Panc1 (cell line): ENCODE results near the gene TMEM222. TPM values are rescaled to one million over a fixed set of nuclear protein-coding genes. Genes with fewer than 3 reads are reported as not detected.
A peak's percentile ranks its signal among the peaks of the same experiment; 100 is the strongest.

Experiments used
- ATAC-seq: fragments of 200-7000 bp; cut with Tn5 transposase; 2 replicates; pipeline ENCODE4 v1.9.1; 2020; ENCODE audit warnings: mild to moderate bottlenecking, moderate library complexity
- BruUV-seq: library from RNA; stranded (reverse); fragments of 400-500 nt; replicated peaks from 2 replicates; lab custom pipeline; 2021; lab: Mats Ljungman, UMichigan
- CTCF ChIA-PET: fragments of 300-600 bp; sonication (Branson Sonifier 250); formaldehyde crosslinking; loops from one replicate; lab custom pipeline; 2022; ENCODE audit warnings: antibody characterized with exemption; lab: Charles Lee
- POLR2A ChIA-PET: fragments of 300-600 bp; sonication (Branson Sonifier 250); formaldehyde crosslinking; loops from one replicate; lab custom pipeline; 2022; ENCODE audit warnings: antibody characterized with exemption; lab: Charles Lee
- DNase-seq: peaks from one replicate; pipeline ENCODE4 v3.0.0-alpha.2; 2010; ENCODE audit warnings: low read depth, low spot score
- H3K27ac ChIP-seq: 2 replicates; pipeline ENCODE4 v1.5.1; 2011; ENCODE audit warnings: mild to moderate bottlenecking, low read length, inconsistent platforms
- H3K27me3 ChIP-seq: fragments of 200-500 bp; sonication (Bioruptor generic); 2 replicates; pipeline ENCODE4 v1.6.0; 2014; ENCODE audit warnings: low read length, inconsistent platforms; ENCODE audit not compliant: control insufficient read depth, insufficient read depth
- H3K36me3 ChIP-seq: fragments of 200-500 bp; sonication (Bioruptor generic); 2 replicates; pipeline ENCODE4 v1.5.1; 2014; ENCODE audit warnings: inconsistent platforms, mild to moderate bottlenecking, low read length, moderate library complexity; ENCODE audit not compliant: control insufficient read depth, insufficient read depth
- H3K4me1 ChIP-seq: 2 replicates; pipeline ENCODE4 v1.5.1; 2011; ENCODE audit warnings: inconsistent platforms, mild to moderate bottlenecking, low read length, moderate library complexity; ENCODE audit not compliant: control insufficient read depth, insufficient read depth
- H3K4me3 ChIP-seq, 2 experiments: 2 replicates each; pipeline ENCODE4 v1.5.1; 2011 to 2012; ENCODE audit warnings: low read depth in 2 of 2, low read length in 2 of 2, mild to moderate bottlenecking in 2 of 2, inconsistent platforms in 1 of 2, moderate library complexity in 1 of 2
- H3K9me3 ChIP-seq: fragments of 200-500 bp; sonication (Bioruptor generic); 2 replicates; pipeline ENCODE4 v1.5.1; 2014; ENCODE audit warnings: low read depth, mild to moderate bottlenecking, inconsistent platforms, low read length, moderate library complexity; ENCODE audit not compliant: control insufficient read depth, insufficient read depth
- POLR2AphosphoS5 ChIP-seq: IDR thresholded peaks from 2 replicates; pipeline ENCODE4 v1.6.1; 2012; ENCODE audit warnings: mild to moderate bottlenecking, low read depth, low read length, moderate library complexity
- SIN3A ChIP-seq: IDR thresholded peaks from 2 replicates; pipeline ENCODE4 v1.6.1; 2012; ENCODE audit warnings: low read depth, mild to moderate bottlenecking, low read length, moderate library complexity, borderline replicate concordance; ENCODE audit not compliant: insufficient read depth
- TCF7L2 ChIP-seq: IDR thresholded peaks from 2 replicates; pipeline ENCODE4 v1.6.1; 2011; ENCODE audit warnings: mild to moderate bottlenecking, low read depth, low read length, inconsistent platforms
- in situ Hi-C: cut with HindIII; loops from 2 replicates; pipeline ENCODE4 v1.10.0; 2016; ENCODE audit warnings: low sequenced_read_pairs, low pct_unique_long_range_greater_than_20kb
- intact Hi-C: fragments of 100-400 bp; cut with micrococcal nuclease; formaldehyde crosslinking; loops from one replicate; pipeline ENCODE4 v1.10.0; 2022; ENCODE audit not compliant: unreplicated experiment
- total RNA-seq: library from RNA; stranded (reverse); gene quantifications from one replicate; pipeline ENCODE4 v1.2.1, GENCODE V29; 2021; ENCODE audit not compliant: unreplicated experiment
- TF ChIP-seq, protein P1 (sequence below), 2 experiments: IDR thresholded peaks; 2 replicates each; pipeline ENCODE4 v1.6.1; 2011 to 2012; ENCODE audit warnings: low read depth in 2 of 2, control low read depth in 1 of 2, low read length in 1 of 2, mild to moderate bottlenecking in 1 of 2, moderate library complexity in 1 of 2; ENCODE audit not compliant: insufficient read depth in 1 of 2
- TF ChIP-seq, protein P2 (sequence below): fragments of 450-650 bp; IDR thresholded peaks from 2 replicates; pipeline ENCODE4 v1.5.1; 2017; ENCODE audit warnings: mild to moderate bottlenecking

Gene TMEM222
- total RNA-seq, 1 experiment from 2014 or later, result 55.3 TPM

DNA sequence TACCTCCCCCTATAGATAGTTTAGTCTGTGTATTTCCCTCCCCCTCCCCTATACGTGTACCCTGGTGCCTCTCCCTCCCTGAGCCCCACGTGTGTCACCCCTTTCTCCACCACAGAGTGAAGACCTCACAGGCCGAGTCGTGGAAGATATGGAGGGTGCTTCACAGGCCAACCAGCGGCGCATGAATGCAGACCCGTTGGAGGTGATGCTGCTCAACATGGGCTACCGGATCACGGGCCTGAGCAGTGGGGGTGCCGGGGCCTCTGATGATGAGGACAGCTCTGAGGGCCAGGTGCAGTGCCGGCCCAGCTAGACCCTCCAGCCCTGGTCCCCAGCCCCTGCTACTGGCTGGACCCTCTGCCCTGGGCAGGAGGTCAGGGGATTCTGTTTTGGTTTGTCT, 15.9 kb upstream of the TMEM222 start:
- TF ChIP-seq SIN3A (no peak), POLR2AphosphoS5 (no peak), TCF7L2 (no peak)
- TF ChIP-seq, protein P1, sequence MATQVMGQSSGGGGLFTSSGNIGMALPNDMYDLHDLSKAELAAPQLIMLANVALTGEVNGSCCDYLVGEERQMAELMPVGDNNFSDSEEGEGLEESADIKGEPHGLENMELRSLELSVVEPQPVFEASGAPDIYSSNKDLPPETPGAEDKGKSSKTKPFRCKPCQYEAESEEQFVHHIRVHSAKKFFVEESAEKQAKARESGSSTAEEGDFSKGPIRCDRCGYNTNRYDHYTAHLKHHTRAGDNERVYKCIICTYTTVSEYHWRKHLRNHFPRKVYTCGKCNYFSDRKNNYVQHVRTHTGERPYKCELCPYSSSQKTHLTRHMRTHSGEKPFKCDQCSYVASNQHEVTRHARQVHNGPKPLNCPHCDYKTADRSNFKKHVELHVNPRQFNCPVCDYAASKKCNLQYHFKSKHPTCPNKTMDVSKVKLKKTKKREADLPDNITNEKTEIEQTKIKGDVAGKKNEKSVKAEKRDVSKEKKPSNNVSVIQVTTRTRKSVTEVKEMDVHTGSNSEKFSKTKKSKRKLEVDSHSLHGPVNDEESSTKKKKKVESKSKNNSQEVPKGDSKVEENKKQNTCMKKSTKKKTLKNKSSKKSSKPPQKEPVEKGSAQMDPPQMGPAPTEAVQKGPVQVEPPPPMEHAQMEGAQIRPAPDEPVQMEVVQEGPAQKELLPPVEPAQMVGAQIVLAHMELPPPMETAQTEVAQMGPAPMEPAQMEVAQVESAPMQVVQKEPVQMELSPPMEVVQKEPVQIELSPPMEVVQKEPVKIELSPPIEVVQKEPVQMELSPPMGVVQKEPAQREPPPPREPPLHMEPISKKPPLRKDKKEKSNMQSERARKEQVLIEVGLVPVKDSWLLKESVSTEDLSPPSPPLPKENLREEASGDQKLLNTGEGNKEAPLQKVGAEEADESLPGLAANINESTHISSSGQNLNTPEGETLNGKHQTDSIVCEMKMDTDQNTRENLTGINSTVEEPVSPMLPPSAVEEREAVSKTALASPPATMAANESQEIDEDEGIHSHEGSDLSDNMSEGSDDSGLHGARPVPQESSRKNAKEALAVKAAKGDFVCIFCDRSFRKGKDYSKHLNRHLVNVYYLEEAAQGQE (IDR thresholded peaks at IDR 0.05; ENCODE audit: insufficient read depth in 1 of 2, low read depth in 2 of 2, low read length in 1 of 2), result no peak
- TF ChIP-seq, protein P2, sequence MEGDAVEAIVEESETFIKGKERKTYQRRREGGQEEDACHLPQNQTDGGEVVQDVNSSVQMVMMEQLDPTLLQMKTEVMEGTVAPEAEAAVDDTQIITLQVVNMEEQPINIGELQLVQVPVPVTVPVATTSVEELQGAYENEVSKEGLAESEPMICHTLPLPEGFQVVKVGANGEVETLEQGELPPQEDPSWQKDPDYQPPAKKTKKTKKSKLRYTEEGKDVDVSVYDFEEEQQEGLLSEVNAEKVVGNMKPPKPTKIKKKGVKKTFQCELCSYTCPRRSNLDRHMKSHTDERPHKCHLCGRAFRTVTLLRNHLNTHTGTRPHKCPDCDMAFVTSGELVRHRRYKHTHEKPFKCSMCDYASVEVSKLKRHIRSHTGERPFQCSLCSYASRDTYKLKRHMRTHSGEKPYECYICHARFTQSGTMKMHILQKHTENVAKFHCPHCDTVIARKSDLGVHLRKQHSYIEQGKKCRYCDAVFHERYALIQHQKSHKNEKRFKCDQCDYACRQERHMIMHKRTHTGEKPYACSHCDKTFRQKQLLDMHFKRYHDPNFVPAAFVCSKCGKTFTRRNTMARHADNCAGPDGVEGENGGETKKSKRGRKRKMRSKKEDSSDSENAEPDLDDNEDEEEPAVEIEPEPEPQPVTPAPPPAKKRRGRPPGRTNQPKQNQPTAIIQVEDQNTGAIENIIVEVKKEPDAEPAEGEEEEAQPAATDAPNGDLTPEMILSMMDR, result no peak
- intact Hi-C loops, result no loop called here

DNA sequence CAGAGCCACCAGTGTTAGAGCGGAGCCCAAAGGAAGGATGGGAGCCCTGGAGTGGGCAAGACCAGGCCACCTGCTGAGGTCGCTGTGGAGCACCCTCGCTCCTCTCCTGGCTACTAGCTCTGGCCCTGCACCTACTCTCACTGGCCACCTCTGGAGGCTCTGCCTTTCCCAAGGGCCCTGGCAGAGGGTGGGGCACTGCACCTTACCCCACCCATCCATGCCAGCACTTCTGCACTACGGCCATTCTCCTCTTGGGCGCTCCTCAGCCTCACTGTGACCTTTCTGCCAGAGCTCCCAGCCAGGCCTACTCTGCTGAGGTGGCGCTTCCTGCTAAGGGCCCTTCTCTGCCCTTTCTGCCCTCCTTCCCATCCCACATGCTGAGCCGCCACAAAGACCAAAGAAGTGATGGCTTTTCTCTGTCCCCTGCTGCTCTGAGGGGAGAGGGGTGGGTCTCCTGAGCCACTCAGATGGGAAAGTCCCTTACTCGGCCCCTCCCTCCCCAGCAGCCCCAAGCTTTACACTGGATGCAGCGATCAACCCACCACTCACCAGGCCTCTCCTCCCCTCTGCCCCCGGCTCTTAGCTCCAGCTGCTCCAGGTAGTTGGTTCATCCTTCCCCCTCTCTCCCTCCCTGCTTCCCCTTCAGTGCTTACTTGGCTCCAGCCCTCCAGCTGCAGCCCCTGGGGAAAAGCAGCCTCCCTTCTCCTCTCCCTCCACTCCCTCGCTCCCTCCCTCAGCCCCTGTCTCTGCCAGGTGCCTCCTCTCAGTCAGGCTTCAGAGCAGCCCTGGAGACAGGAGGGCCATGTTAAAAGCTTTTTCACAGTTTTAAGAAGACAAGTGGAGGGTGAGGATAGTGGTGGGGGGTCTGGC, 14.8 kb upstream of the TMEM222 start:
- H3K27me3 ChIP-seq, result no peaks in the 10 kb centered on the region
- POLR2A ChIA-PET, result no interaction called here
- no peaks in the 10 kb centered on the region for H3K4me1 ChIP-seq
- TF ChIP-seq, protein P2, result no peak; the same call in 1 of the 2 replicates
- TF ChIP-seq TCF7L2 (no peak), SIN3A (no peak), POLR2AphosphoS5 (no peak)
- TF ChIP-seq, protein P1 (IDR thresholded peaks at IDR 0.05; ENCODE audit: insufficient read depth in 1 of 2, low read depth in 2 of 2, low read length in 1 of 2), result no peak
- DNase-seq, result no peak
- no peak overlapping the region for H3K27ac ChIP-seq
- no TSS peak for BruUV-seq
- no peak overlapping the region for H3K4me3 ChIP-seq
- CTCF ChIA-PET, result interaction anchor here (0.6 to 1.0 kb wide), 4 partner anchors 8 to 268 kb away, joined by 3 to 9 read pairs (median 4); no protein-coding TSS in a partner anchor
- in situ Hi-C loops (no loop called here), intact Hi-C loops (no loop called here)
- no peaks in the 10 kb centered on the region for H3K9me3 ChIP-seq
- peak; percentile 75 for ATAC-seq
- H3K36me3 ChIP-seq, result no peaks in the 10 kb centered on the region

More for the DNA sequence above, 15.9 kb upstream of the TMEM222 start:
- in situ Hi-C loops, result no loop called here
- Histone ChIP-seq H3K27ac (no peak overlapping the region), H3K27me3 (no peaks in the 10 kb centered on the region), H3K36me3 (no peaks in the 10 kb centered on the region), H3K4me1 (no peaks in the 10 kb centered on the region), H3K9me3 (no peaks in the 10 kb centered on the region), H3K4me3 (no peak overlapping the region)
- BruUV-seq, result no TSS peak
- POLR2A ChIA-PET, result no interaction called here
- DNase-seq, result no peak
- CTCF ChIA-PET, result interaction anchor here (0.9 kb wide), 1 partner anchor 60 kb away, joined by 9 read pairs; no protein-coding TSS in a partner anchor
- ATAC-seq, result no peak
